Uterus (tissue), 4 donors: ENCODE measurements around the gene TLE1. TPM values are rescaled to one million over a fixed set of nuclear protein-coding genes. Genes with fewer than 3 reads are reported as not detected.

Experiments
- DNase-seq, 2 donors: peaks; one replicate each; pipeline ENCODE4 v3.0.0-alpha.2; 2019 to 2020
- H3K27ac ChIP-seq, 2 donors: fragments of 200-600 bp; sonication (generic); 1 replicate in 1 of 2; 2 replicates in 1 of 2; pipeline ENCODE4 v1.5.1; 2016 to 2018
- H3K27me3 ChIP-seq, 2 donors: fragments of 200-600 bp; sonication (generic); one replicate each; pipeline ENCODE4 v1.5.1; 2018 to 2019; ENCODE audit warnings: control low read depth in 1 of 2
- H3K36me3 ChIP-seq, 2 donors: fragments of 200-600 bp; sonication (generic); one replicate each; pipeline ENCODE4 v1.5.1; 2019; ENCODE audit warnings: control low read depth in 1 of 2
- H3K4me1 ChIP-seq, 2 donors: fragments of 200-600 bp; sonication (generic); one replicate each; pipeline ENCODE4 v1.5.1; 2018 to 2019; ENCODE audit warnings: control low read depth in 1 of 2
- H3K4me3 ChIP-seq, 2 donors: fragments of 200-600 bp; sonication (generic); 1 replicate in 1 of 2; 2 replicates in 1 of 2; pipeline ENCODE4 v1.5.1; 2018 to 2019; ENCODE audit warnings: mild to moderate bottlenecking in 1 of 2
- H3K9me3 ChIP-seq, 2 donors: fragments of 200-600 bp; sonication (generic); one replicate each; pipeline ENCODE4 v1.5.1; 2019; ENCODE audit warnings: control low read depth in 1 of 2
- POLR2A ChIP-seq, 2 donors: fragments of 450-650 bp; IDR thresholded peaks; one replicate each; pipeline ENCODE4 v1.6.1; 2016; ENCODE audit warnings: antibody characterized with exemption in 2 of 2, mild to moderate bottlenecking in 1 of 2, moderate library complexity in 1 of 2
- intact Hi-C: fragments of 100-400 bp; cut with DNase I; formaldehyde crosslinking; loops from one replicate; pipeline ENCODE4 v1.15.1; 2023; ENCODE audit warnings: low total_unique reads
- total RNA-seq, 4 donors: library from RNA; depleted of rRNA in 3 of 4; stranded (reverse); fragments of >200 nt in 3 of 4; gene quantifications; one replicate each; pipeline versions ENCODE4 v1.1.0 to v1.2.4, GENCODE V29; 2014 to 2023
- TF ChIP-seq, protein P1 (sequence below), 4 experiments: fragments of 200-600 bp in 2 of 4; fragments of 450-650 bp in 2 of 4; sonication (generic) in 2 of 4; IDR thresholded peaks; one replicate each; pipeline ENCODE4 v1.5.1; 2016 to 2019; ENCODE audit warnings: antibody characterized with exemption in 4 of 4, mild to moderate bottlenecking in 2 of 4, moderate library complexity in 1 of 4
- donor health status: DM: yes; HTN: yes; CAD: no.

The TLE1 gene
- total RNA-seq, 4 donors from 2014 or later, result 31.0 to 124 (median 62.6) TPM

DNA sequence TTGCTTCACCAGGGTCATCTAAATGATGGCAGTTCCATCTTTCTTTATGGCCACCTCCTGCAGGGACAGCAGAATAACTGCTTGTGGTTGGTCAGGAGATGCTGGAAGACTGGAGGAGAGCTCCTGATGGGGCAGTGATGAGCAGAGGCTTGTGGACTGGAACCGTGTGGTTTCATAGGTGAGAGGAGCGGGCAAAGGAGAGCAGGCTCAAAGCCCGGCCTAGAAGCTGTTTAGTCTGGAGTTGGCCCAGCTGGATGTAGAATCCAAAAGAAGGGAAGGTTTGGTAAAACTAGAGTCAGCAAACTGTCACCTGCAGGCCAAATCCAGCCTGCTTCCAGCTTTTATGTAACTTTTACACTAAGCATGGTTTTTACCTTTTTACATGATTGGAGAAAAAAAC, 32.9 kb upstream of the TLE1 start:
- intact Hi-C loops, result no loop called here

DNA sequence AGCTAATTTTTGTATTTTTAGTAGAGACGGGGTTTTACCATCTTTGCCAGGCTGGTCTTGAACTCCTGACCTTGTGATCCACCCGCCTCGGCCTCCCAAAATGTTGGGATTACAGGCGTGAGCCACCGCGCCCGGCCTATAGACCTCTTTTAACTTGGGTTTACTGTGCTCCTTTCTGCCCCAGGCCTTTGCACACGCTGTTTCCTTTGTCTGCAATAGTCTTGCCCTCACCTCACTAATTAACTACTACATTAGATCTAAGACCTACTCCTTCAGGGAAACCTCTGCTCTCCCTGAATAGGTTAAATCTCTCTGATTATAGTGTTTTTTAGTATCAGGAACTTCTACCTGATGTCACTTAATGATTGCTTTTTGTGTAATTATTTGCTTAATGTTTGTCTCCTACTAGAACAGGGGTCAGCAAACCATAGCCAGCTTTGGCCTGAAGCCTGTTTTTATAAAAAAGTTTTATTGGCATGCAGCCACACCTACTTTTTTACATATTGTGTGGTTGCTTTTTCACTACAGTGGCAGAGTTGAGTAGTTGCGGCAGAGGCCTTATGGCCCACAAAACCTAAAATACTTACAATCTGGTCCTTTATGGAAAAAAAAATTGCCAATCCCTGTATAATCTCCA, 31.2 kb upstream of the TLE1 start:
- no peak overlapping the region for H3K27ac ChIP-seq
- H3K36me3 ChIP-seq, result no peaks in the 10 kb centered on the region
- H3K4me3 ChIP-seq, result no peak overlapping the region
- H3K4me1 ChIP-seq, result no peaks in the 10 kb centered on the region
- DNase-seq, result no peak
- intact Hi-C loops, result no loop called here
- TF ChIP-seq POLR2A (IDR thresholded peaks at IDR 0.05), result no peak
- no peaks in the 10 kb centered on the region for H3K27me3 ChIP-seq
- no peaks in the 10 kb centered on the region for H3K9me3 ChIP-seq

More for the DNA sequence above, 32.9 kb upstream of the TLE1 start:
- TF ChIP-seq, protein P1, sequence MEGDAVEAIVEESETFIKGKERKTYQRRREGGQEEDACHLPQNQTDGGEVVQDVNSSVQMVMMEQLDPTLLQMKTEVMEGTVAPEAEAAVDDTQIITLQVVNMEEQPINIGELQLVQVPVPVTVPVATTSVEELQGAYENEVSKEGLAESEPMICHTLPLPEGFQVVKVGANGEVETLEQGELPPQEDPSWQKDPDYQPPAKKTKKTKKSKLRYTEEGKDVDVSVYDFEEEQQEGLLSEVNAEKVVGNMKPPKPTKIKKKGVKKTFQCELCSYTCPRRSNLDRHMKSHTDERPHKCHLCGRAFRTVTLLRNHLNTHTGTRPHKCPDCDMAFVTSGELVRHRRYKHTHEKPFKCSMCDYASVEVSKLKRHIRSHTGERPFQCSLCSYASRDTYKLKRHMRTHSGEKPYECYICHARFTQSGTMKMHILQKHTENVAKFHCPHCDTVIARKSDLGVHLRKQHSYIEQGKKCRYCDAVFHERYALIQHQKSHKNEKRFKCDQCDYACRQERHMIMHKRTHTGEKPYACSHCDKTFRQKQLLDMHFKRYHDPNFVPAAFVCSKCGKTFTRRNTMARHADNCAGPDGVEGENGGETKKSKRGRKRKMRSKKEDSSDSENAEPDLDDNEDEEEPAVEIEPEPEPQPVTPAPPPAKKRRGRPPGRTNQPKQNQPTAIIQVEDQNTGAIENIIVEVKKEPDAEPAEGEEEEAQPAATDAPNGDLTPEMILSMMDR (IDR thresholded peaks at IDR 0.05), result no peak
- no peak for TF ChIP-seq POLR2A (IDR thresholded peaks at IDR 0.05)
- Histone ChIP-seq H3K4me1 (no peaks in the 10 kb centered on the region), H3K27ac (no peak overlapping the region), H3K9me3 (no peaks in the 10 kb centered on the region), H3K36me3 (no peaks in the 10 kb centered on the region), H3K27me3 (no peaks in the 10 kb centered on the region), H3K4me3 (no peak overlapping the region)
- DNase-seq, result no peak

DNA sequence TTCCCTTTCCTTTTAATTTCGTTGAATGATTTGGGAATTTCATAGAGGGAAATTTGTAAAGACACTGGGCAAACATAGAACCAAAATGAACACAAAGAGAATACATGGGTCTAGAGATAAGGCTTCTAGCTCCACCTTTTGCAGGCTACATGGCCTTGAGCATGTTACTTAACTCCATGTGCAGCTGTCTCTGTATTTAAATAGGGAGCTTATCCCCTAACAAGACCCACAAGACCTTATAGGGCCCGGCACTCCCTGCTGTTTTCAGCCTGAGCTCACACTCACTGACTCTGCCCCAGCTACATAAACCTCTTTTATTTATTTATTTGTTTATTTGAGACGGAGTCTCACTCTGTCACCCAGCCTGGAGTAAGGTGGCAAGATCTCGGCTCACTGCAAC, 30.6 kb upstream of the TLE1 start:
- no peaks in the 10 kb centered on the region for H3K4me1 ChIP-seq
- H3K27ac ChIP-seq, result no peak overlapping the region
- H3K36me3 ChIP-seq, result no peaks in the 10 kb centered on the region
- TF ChIP-seq, protein P1 (IDR thresholded peaks at IDR 0.05), result no peak
- TF ChIP-seq POLR2A (IDR thresholded peaks at IDR 0.05), result no peak
- intact Hi-C loops, result no loop called here
- DNase-seq, result no peak
- no peaks in the 10 kb centered on the region for H3K27me3 ChIP-seq
- H3K4me3 ChIP-seq, result no peak overlapping the region
- no peaks in the 10 kb centered on the region for H3K9me3 ChIP-seq

DNA sequence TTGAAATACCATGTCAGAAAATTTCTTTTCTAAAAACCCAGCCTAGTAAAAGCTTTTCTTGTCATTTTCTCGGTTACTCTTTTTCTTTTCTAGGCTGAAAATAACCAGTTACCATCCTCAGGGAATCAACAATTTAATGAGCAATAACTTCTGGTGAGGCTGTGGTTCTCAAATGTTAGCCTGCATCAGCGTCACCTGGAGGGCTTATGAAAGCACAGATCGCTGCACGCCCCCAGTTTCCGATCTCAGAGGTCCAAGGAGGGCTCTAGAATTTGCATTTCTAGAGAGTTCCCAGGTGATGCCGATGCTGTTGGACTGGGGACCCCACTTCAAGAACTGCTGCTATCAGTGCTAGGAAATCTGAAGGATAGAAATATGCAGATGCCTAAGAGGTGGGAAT, 28.9 kb upstream of the TLE1 start:
- Histone ChIP-seq H3K4me1 (no peaks in the 10 kb centered on the region), H3K36me3 (no peaks in the 10 kb centered on the region), H3K4me3 (no peak overlapping the region), H3K27me3 (no peaks in the 10 kb centered on the region), H3K27ac (no peak overlapping the region), H3K9me3 (no peaks in the 10 kb centered on the region)
- intact Hi-C loops, result no loop called here
- no peak for TF ChIP-seq POLR2A (IDR thresholded peaks at IDR 0.05)
- TF ChIP-seq, protein P1 (IDR thresholded peaks at IDR 0.05), result no peak
- DNase-seq, result no peak

DNA sequence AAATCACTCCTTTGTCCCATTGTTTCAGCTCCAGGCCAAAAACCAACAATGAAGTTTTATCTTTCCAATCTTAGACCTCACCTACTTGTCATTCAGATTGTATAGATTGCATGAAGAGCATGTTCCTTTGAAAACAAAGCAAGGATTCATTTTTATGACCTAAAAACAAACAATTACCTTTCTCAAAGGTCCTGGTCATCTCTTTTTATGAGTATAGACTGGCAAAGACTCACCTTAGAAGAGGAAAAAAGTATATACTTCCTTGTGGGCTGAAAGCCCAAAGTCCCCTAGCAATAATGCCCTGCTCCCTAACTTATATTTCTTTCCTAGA, 28.4 kb upstream of the TLE1 start:
- DNase-seq, result no peak
- TF ChIP-seq, protein P1 (IDR thresholded peaks at IDR 0.05), result no peak
- TF ChIP-seq POLR2A (IDR thresholded peaks at IDR 0.05), result no peak
- no peaks in the 10 kb centered on the region for H3K36me3 ChIP-seq
- H3K9me3 ChIP-seq, result no peaks in the 10 kb centered on the region
- no peak overlapping the region for H3K4me3 ChIP-seq
- H3K4me1 ChIP-seq, result no peaks in the 10 kb centered on the region
- intact Hi-C loops, result no loop called here
- H3K27ac ChIP-seq, result no peak overlapping the region
- no peaks in the 10 kb centered on the region for H3K27me3 ChIP-seq
